Erythroblast (primary cell): Measurements from ENCODE around the gene ARHGEF4.

Experiments
- GATA1 ChIP-seq: IDR thresholded peaks from 2 replicates; pipeline ENCODE4 v1.6.1; 2011; ENCODE audit warnings: low read depth, mild to moderate bottlenecking, control low read depth, low read length, moderate library complexity
- POLR2A ChIP-seq: IDR thresholded peaks from 2 replicates; pipeline ENCODE4 v1.6.1; 2011; ENCODE audit warnings: mild to moderate bottlenecking, low read length

DNA sequence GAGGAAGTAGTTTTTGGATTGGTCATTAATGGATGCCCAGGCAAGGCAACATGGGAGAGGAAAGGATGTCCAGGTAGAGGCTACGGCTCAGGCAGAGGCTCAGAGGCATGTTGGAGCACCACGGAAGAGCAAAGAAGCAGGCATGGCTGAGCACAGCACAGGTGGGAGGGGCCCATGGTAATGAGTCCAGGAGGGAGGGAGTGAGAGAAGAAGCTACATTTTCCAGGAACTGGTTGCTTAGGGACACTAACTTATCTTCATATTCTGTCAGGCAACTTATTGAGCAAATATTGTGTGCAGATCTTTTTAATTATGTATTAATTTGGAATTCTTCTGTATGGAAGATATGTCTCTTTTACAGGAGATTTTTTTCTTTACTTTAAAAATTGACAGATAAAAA lies 42.2 kb downstream of the ARHGEF4 start:
- TF ChIP-seq POLR2A (no peak), GATA1 (no peak)
